MV-4-11 (cell line): ENCODE results near the gene FCHSD2.
A peak's percentile ranks its signal among the peaks of the same experiment; 100 is the strongest.

Experiments
- DNase-seq: peaks from one replicate; lab custom pipeline; 2025; lab: John Stamatoyannopoulos, UW

The FCHSD2 gene

GRCh38 chr11:73142128-73142377 lies at the start of gene FCHSD2:
TSS of gene FCHSD2 (minus strand) at chr11:73142318. CDS start at chr11:73141877, 441 bp downstream.
- DNase-seq, result no peak

- DNase-seq, result no peak
Measured at GRCh38 chr11:73191151-73191550, 49.0 kb upstream of the FCHSD2 start.

- no peak for DNase-seq
Measured at GRCh38 chr11:73190557-73190885, 48.4 kb upstream of the FCHSD2 start.

GRCh38 chr11:73189723-73190556 lies 47.8 kb upstream of the FCHSD2 start:
- DNase-seq, result no peak

GRCh38 chr11:73189315-73189714 lies 47.2 kb upstream of the FCHSD2 start:
- DNase-seq, result peak; percentile 93

- no peak for DNase-seq
Measured at GRCh38 chr11:73188301-73188700, 46.2 kb upstream of the FCHSD2 start.

GRCh38 chr11:73187854-73188253 lies 45.7 kb upstream of the FCHSD2 start:
- DNase-seq, result no peak

- no peak for DNase-seq
Measured at GRCh38 chr11:73186886-73187285, 44.8 kb upstream of the FCHSD2 start.

GRCh38 chr11:73186294-73186850 lies 44.3 kb upstream of the FCHSD2 start:
- peak; percentile 45 for DNase-seq

- peak; percentile 33 for DNase-seq
Measured at GRCh38 chr11:73185680-73186293, 43.7 kb upstream of the FCHSD2 start.

- DNase-seq, result peak; percentile 88
Measured at GRCh38 chr11:73184953-73185671, 43.0 kb upstream of the FCHSD2 start.

- DNase-seq, result no peak
Measured at GRCh38 chr11:73182824-73183321, 40.8 kb upstream of the FCHSD2 start.

- no peak for DNase-seq
Measured at GRCh38 chr11:73178681-73179080, 36.6 kb upstream of the FCHSD2 start.

GRCh38 chr11:73177778-73178539 lies 35.8 kb upstream of the FCHSD2 start:
- DNase-seq, result peak; percentile 74

- DNase-seq, result no peak
Measured at GRCh38 chr11:73177380-73177777, 35.3 kb upstream of the FCHSD2 start.

- DNase-seq, result no peak
Measured at GRCh38 chr11:73176874-73177155, 34.7 kb upstream of the FCHSD2 start.

- peak; percentile 30 for DNase-seq
Measured at GRCh38 chr11:73176145-73176873, 34.2 kb upstream of the FCHSD2 start.

GRCh38 chr11:73175551-73176144 lies 33.5 kb upstream of the FCHSD2 start:
- DNase-seq, result no peak

GRCh38 chr11:73174495-73174791 lies 32.3 kb upstream of the FCHSD2 start:
- no peak for DNase-seq

- DNase-seq, result no peak
Measured at GRCh38 chr11:73173755-73174494, 31.8 kb upstream of the FCHSD2 start.
